Osteocyte (in vitro differentiated cells): ENCODE data around the gene WWC2. TPM values are rescaled to one million over a fixed set of nuclear protein-coding genes. Genes with fewer than 3 reads are reported as not detected.

Experiments used
- DNase-seq: peaks from one replicate; pipeline ENCODE4 v3.0.0; 2021; ENCODE audit warnings: mixed read lengths; ENCODE audit not compliant: unreplicated experiment; ENCODE audit errors: extremely low spot score
- H3K27ac Mint-ChIP-seq: one replicate; pipeline ENCODE4 v1.8.0; 2021; ENCODE audit warnings: mild to moderate bottlenecking, mixed read lengths; ENCODE audit not compliant: unreplicated experiment
- H3K27me3 Mint-ChIP-seq: one replicate; pipeline ENCODE4 v1.8.0; 2021; ENCODE audit warnings: mixed read lengths; ENCODE audit not compliant: unreplicated experiment
- H3K36me3 Mint-ChIP-seq: one replicate; pipeline ENCODE4 v1.8.0; 2021; ENCODE audit warnings: mixed read lengths; ENCODE audit not compliant: unreplicated experiment
- H3K4me1 Mint-ChIP-seq: one replicate; pipeline ENCODE4 v1.8.0; 2021; ENCODE audit warnings: mixed read lengths; ENCODE audit not compliant: unreplicated experiment
- H3K4me3 Mint-ChIP-seq: one replicate; pipeline ENCODE4 v1.8.0; 2021; ENCODE audit warnings: mild to moderate bottlenecking, moderate library complexity, mixed read lengths; ENCODE audit not compliant: unreplicated experiment
- H3K9me3 Mint-ChIP-seq: one replicate; pipeline ENCODE4 v1.8.0; 2021; ENCODE audit warnings: mixed read lengths; ENCODE audit not compliant: unreplicated experiment
- CTCF ChIP-seq: fragments of 200-600 bp; sonication (generic); IDR thresholded peaks from 2 replicates; pipeline ENCODE4 v1.5.0; 2021; ENCODE audit warnings: antibody characterized with exemption, mild to moderate bottlenecking, moderate library complexity
- total RNA-seq: library from RNA; stranded (reverse); gene quantifications from 2 replicates; pipeline ENCODE4 v1.2.1, GENCODE V29; 2021

Gene WWC2
- total RNA-seq, 1 donor from 2014 or later = 53.5 TPM

DNA sequence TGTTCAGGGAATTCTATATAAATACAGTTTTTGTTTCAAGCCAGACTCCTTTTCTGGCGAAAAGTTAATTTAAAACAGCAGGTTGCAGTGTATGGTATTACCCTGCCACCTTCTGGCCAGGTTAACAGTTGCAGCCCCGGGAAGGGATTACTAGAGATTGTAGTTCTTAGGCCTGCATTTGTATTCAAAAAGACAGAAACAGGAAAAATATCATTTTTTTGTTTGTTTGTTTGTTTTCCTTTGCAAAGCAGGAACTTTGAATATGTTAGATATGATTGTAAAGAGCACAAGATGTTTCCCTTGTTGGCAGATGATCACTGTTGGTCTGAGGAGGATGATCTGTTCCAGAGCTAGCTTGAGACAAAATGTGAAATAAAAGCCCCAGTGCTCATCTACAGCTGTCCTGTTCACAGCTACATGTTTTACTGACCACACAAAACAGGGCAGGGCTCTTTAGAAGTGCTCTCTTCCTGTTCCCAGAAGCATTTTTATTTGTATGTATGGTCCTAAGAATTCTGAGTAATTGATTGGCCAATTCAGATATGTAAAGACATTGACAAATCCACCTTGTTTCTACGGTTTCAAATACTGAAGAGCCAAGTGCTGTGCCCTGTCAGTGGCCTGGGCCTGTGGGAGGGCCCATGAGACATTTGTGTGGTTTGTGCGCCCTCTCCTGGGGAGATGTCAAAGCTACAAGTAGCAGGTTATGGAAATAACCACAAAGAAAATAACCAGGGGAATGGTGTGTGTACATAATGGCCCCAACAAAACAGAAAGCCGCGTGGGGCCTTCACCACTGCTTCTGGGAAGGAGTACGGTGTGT lies 163.1 kb downstream of the WWC2 start:
- Mint-ChIP-seq H3K4me3 (no peak overlapping the region), H3K36me3 (peaks cover 27% of the 10 kb centered on the region), H3K4me1 (peaks cover 10% of the 10 kb centered on the region), H3K27ac (peak overlapping the region; percentile 78), H3K9me3 (no peaks in the 10 kb centered on the region), H3K27me3 (no peaks in the 10 kb centered on the region)
- peak; percentile 90 for DNase-seq
- peak; percentile 75 for TF ChIP-seq CTCF

GRCh38 chr4:183262776-183263100 lies 163.7 kb downstream of the WWC2 start:
- H3K27ac Mint-ChIP-seq = no peak overlapping the region
- H3K4me1 Mint-ChIP-seq = peaks cover 10% of the 10 kb centered on the region

GRCh38 chr4:183263787-183264386 lies 164.8 kb downstream of the WWC2 start:
- TF ChIP-seq CTCF = no peak
- Mint-ChIP-seq H3K4me1 (peaks cover 10% of the 10 kb centered on the region), H3K27ac (peak overlapping the region; percentile 61), H3K4me3 (no peak overlapping the region), H3K27me3 (no peaks in the 10 kb centered on the region), H3K9me3 (no peaks in the 10 kb centered on the region), H3K36me3 (peaks cover 27% of the 10 kb centered on the region)
- DNase-seq = no peak

More at GRCh38 chr4:183262776-183263100, 163.7 kb downstream of the WWC2 start:
- H3K27me3 Mint-ChIP-seq = no peaks in the 10 kb centered on the region
- H3K4me3 Mint-ChIP-seq = no peak overlapping the region
- TF ChIP-seq CTCF = no peak
- H3K36me3 Mint-ChIP-seq = peaks cover 24% of the 10 kb centered on the region
- H3K9me3 Mint-ChIP-seq = no peaks in the 10 kb centered on the region
- DNase-seq = no peak

- Mint-ChIP-seq H3K4me3 (no peak overlapping the region), H3K4me1 (peaks cover 10% of the 10 kb centered on the region)
Observed at GRCh38 chr4:183264614-183265013, 165.6 kb downstream of the WWC2 start.

More at GRCh38 chr4:183264614-183265013, 165.6 kb downstream of the WWC2 start:
- Mint-ChIP-seq H3K27me3 (no peaks in the 10 kb centered on the region), H3K27ac (peak overlapping the region; percentile 61), H3K36me3 (peaks cover 30% of the 10 kb centered on the region), H3K9me3 (no peaks in the 10 kb centered on the region)
- DNase-seq = no peak
- no peak for TF ChIP-seq CTCF
